ENCODE results near the gene CCL21. TPM values are rescaled to one million over a fixed set of nuclear protein-coding genes. Genes with fewer than 3 reads are reported as not detected.

Gene CCL21
- total and polyA plus RNA-seq, 2 experiments from 2014 or later: not detected

GRCh38 chr9:34685591-34685990 lies 24.3 kb downstream of the CCL21 start:
- Histone ChIP-seq H3K79me2 (ENCODE audit: insufficient read depth) (no peaks in the 10 kb centered on the region), H2AFZ (no peak overlapping the region), H3K9me3 (ENCODE audit: low read depth) (no peaks in the 10 kb centered on the region), H3K4me1 (ENCODE audit: insufficient read depth) (peaks cover 17% of the 10 kb centered on the region), H3K27me3 (replicated peaks; ENCODE audit: insufficient read depth) (no peaks in the 10 kb centered on the region), H3F3A (ENCODE audit: insufficient read depth) (peaks cover 12% of the 10 kb centered on the region; the same call in 1 of the 2 replicates), H3K4me3 (no peak overlapping the region), H3K36me3 (ENCODE audit: low read depth) (no peaks in the 10 kb centered on the region), H3K9ac (no peak overlapping the region), H3K9me2 (ENCODE audit: insufficient read depth) (no peaks in the 10 kb centered on the region), H4K20me1 (ENCODE audit: insufficient read depth) (no peaks in the 10 kb centered on the region), H3K27ac (peak overlapping the region; percentile 46), H3K4me2 (ENCODE audit: unreplicated experiment) (no peak overlapping the region)
- in situ Hi-C loops (cut with MboI): no loop called here
- TF ChIP-seq EZH2phosphoT487 (IDR thresholded peaks at IDR 0.05; ENCODE audit: insufficient read depth, low read depth) (no peak), EZH2 (IDR thresholded peaks at IDR 0.05; ENCODE audit: insufficient read depth, poor library complexity, severe bottlenecking) (no peak)
- 19 to 31% methylated on average over 4 of the region's 4 CpGs for WGBS, 2 experiments (ENCODE audit: low coverage in 1 of 2, low lambda C conversion rate in 2 of 2, missing lambda C conversion rate in 2 of 2)
- peak; percentile 63 for DNase-seq

- no peak for TF ChIP-seq EZH2phosphoT487 (IDR thresholded peaks at IDR 0.05; ENCODE audit: insufficient read depth, low read depth)
- TF ChIP-seq EZH2 (IDR thresholded peaks at IDR 0.05; ENCODE audit: insufficient read depth, poor library complexity, severe bottlenecking): no peak
- no peak overlapping the region for H3K27ac ChIP-seq
- no peak overlapping the region for H3K9ac ChIP-seq
- H3K36me3 ChIP-seq (ENCODE audit: low read depth): no peaks in the 10 kb centered on the region
- no peak overlapping the region for H2AFZ ChIP-seq
- no peak overlapping the region for H3K4me2 ChIP-seq (ENCODE audit: unreplicated experiment)
- in situ Hi-C loops (cut with MboI): no loop called here
- no peak overlapping the region for H3K4me3 ChIP-seq
- H3F3A ChIP-seq (ENCODE audit: insufficient read depth): peaks cover 12% of the 10 kb centered on the region; the same call in 1 of the 2 replicates
- no peaks in the 10 kb centered on the region for H3K9me2 ChIP-seq (ENCODE audit: insufficient read depth)
- no peaks in the 10 kb centered on the region for H3K79me2 ChIP-seq (ENCODE audit: insufficient read depth)
- H3K9me3 ChIP-seq (ENCODE audit: low read depth): no peaks in the 10 kb centered on the region
- peaks cover 17% of the 10 kb centered on the region for H3K4me1 ChIP-seq (ENCODE audit: insufficient read depth)
- WGBS, 2 experiments (ENCODE audit: low coverage in 1 of 2, low lambda C conversion rate in 2 of 2, missing lambda C conversion rate in 2 of 2): 94 to 95% methylated on average over 4 of the region's 4 CpGs
- no peak for DNase-seq
- H3K27me3 ChIP-seq (replicated peaks; ENCODE audit: insufficient read depth): no peaks in the 10 kb centered on the region
- no peaks in the 10 kb centered on the region for H4K20me1 ChIP-seq (ENCODE audit: insufficient read depth)
These were observed 25.1 kb downstream of the CCL21 start for GRCh38 chr9:34684816-34685215.

DNA sequence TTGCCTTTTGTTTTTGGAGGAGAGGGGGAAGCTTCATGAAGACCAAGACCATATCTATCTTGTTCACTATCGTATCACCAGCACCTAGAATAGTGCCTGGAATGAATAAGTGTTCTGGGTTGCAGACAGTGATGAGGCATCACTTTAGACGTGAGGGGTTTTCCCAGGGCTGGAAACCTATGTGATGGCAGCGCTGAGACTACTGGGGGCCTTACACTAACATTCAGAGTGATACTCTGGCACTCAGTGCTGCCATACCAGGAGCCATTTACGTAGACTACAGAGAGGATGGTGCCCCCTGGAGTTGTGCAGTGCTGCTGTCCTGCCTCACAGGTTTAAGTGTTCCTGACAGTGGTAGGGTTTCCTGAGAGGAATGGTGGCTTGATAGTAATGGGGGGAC lies 25.8 kb downstream of the CCL21 start:
- no peak for DNase-seq
- WGBS, 2 experiments (ENCODE audit: low coverage in 1 of 2, low lambda C conversion rate in 2 of 2, missing lambda C conversion rate in 2 of 2): 96 to 97% methylated on average over 4 of the region's 4 CpGs

GRCh38 chr9:34675869-34676268 lies 34.1 kb downstream of the CCL21 start:
- peak overlapping the region; percentile 14; the same call in 1 of the 2 replicates for H3K27ac ChIP-seq

More for the DNA sequence above, 25.8 kb downstream of the CCL21 start:
- Histone ChIP-seq H3K4me3 (no peak overlapping the region), H3K9ac (no peak overlapping the region), H3K4me1 (ENCODE audit: insufficient read depth) (peaks cover 17% of the 10 kb centered on the region), H2AFZ (no peak overlapping the region), H3K9me3 (ENCODE audit: low read depth) (no peaks in the 10 kb centered on the region), H3K79me2 (ENCODE audit: insufficient read depth) (no peaks in the 10 kb centered on the region), H3F3A (ENCODE audit: insufficient read depth) (peaks cover 12% of the 10 kb centered on the region; the same call in 1 of the 2 replicates), H3K9me2 (ENCODE audit: insufficient read depth) (no peaks in the 10 kb centered on the region), H3K27ac (no peak overlapping the region), H3K36me3 (ENCODE audit: low read depth) (no peaks in the 10 kb centered on the region), H4K20me1 (ENCODE audit: insufficient read depth) (no peaks in the 10 kb centered on the region), H3K4me2 (ENCODE audit: unreplicated experiment) (no peak overlapping the region), H3K27me3 (replicated peaks; ENCODE audit: insufficient read depth) (no peaks in the 10 kb centered on the region)
- in situ Hi-C loops (cut with MboI): no loop called here
- TF ChIP-seq EZH2 (IDR thresholded peaks at IDR 0.05; ENCODE audit: insufficient read depth, poor library complexity, severe bottlenecking) (no peak), EZH2phosphoT487 (IDR thresholded peaks at IDR 0.05; ENCODE audit: insufficient read depth, low read depth) (no peak)

More at GRCh38 chr9:34675869-34676268, 34.1 kb downstream of the CCL21 start:
- no peak overlapping the region for H3K9ac ChIP-seq
- no peak for TF ChIP-seq EZH2 (IDR thresholded peaks at IDR 0.05; ENCODE audit: insufficient read depth, poor library complexity, severe bottlenecking)
- no peak for TF ChIP-seq EZH2phosphoT487 (IDR thresholded peaks at IDR 0.05; ENCODE audit: insufficient read depth, low read depth)
- H3K4me1 ChIP-seq (ENCODE audit: insufficient read depth): peaks cover 3% of the 10 kb centered on the region; the same call in 1 of the 2 replicates
- no peaks in the 10 kb centered on the region for H3K9me2 ChIP-seq (ENCODE audit: insufficient read depth)
- H4K20me1 ChIP-seq (ENCODE audit: insufficient read depth): no peaks in the 10 kb centered on the region
- H3K4me2 ChIP-seq (ENCODE audit: unreplicated experiment): no peak overlapping the region
- H3K4me3 ChIP-seq: no peak overlapping the region
- no peaks in the 10 kb centered on the region for H3K9me3 ChIP-seq (ENCODE audit: low read depth)
- H2AFZ ChIP-seq: no peak overlapping the region; the same call in 1 of the 2 replicates
- peak; percentile 56 for DNase-seq
- WGBS, 2 experiments (ENCODE audit: low coverage in 1 of 2, low lambda C conversion rate in 2 of 2, missing lambda C conversion rate in 2 of 2): 80 to 81% methylated on average over 2 of the region's 2 CpGs
- H3K27me3 ChIP-seq (replicated peaks; ENCODE audit: insufficient read depth): no peaks in the 10 kb centered on the region
- H3K79me2 ChIP-seq (ENCODE audit: insufficient read depth): no peaks in the 10 kb centered on the region
- no peaks in the 10 kb centered on the region for H3K36me3 ChIP-seq (ENCODE audit: low read depth)
- in situ Hi-C loops (cut with MboI): no loop called here
- peaks cover 12% of the 10 kb centered on the region; the same call in 1 of the 2 replicates for H3F3A ChIP-seq (ENCODE audit: insufficient read depth)
